Measurements from ENCODE around the gene ADAM8.

The ADAM8 gene

DNA sequence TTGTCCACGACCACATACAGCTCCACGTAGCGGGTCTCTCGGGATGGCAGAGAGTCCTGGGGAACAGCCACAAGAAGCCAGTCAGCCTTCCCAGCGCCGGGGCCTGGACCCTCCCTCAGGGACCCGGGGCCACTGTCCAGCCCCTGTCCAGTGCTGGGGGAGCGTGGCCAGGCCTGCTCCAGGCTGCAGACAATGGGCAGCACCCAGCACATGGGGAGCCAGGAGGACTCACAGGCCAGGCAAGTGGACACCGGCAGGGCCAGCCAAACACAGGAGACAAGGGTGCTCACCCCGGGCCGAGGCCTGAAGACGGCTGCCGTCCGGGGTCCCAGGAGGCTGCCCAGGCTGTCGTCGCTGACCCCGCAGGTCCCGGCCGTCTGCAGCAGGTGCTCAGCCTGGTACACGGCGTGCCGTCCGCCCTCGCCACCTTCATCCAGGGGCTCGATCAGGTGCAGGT is 3.7 kb downstream of the ADAM8 start:
- TF ChIP-seq, protein P1, sequence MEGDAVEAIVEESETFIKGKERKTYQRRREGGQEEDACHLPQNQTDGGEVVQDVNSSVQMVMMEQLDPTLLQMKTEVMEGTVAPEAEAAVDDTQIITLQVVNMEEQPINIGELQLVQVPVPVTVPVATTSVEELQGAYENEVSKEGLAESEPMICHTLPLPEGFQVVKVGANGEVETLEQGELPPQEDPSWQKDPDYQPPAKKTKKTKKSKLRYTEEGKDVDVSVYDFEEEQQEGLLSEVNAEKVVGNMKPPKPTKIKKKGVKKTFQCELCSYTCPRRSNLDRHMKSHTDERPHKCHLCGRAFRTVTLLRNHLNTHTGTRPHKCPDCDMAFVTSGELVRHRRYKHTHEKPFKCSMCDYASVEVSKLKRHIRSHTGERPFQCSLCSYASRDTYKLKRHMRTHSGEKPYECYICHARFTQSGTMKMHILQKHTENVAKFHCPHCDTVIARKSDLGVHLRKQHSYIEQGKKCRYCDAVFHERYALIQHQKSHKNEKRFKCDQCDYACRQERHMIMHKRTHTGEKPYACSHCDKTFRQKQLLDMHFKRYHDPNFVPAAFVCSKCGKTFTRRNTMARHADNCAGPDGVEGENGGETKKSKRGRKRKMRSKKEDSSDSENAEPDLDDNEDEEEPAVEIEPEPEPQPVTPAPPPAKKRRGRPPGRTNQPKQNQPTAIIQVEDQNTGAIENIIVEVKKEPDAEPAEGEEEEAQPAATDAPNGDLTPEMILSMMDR (IDR thresholded peaks at IDR 0.05), result no peak
- no peak overlapping the region for H3K27ac ChIP-seq
- DNase-seq (ENCODE audit: low spot score), result no peak
- no peak overlapping the region for H3K4me3 ChIP-seq

DNA sequence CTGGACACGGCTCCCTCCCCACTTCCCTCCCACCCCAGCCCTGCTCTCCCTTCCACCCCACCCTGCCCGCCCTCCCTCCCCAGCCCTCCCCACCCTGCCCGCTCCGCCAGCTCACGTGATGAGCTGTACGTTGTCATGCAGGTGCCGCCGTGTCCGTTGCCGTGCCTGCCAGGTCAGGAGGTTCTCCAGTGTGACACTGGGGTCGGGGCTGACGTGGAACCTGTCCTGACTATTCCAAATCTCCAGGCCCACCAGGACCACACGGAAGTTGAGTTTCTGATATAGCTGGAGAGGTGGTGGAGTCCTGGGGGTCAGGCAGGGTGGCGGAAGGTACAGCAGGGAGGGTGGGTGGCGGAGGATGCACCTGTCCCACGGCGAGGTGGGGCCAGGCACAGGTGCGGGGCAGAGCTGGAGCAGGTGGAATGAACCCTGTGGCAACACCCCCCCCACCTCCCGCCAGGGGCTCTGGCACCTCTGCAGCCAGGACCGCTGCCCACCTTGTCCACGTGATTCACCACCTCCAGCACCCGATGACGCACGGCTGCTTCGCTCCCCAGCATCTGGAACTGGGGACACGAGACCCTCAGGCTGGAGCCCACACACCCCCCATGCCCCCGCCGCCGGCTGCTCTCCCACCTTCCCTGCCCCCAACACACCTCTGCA is 4.2 kb downstream of the ADAM8 start:
- TF ChIP-seq, protein P1 (IDR thresholded peaks at IDR 0.05), result no peak
- no peak for DNase-seq (ENCODE audit: low spot score)
- Histone ChIP-seq H3K4me3 (no peak overlapping the region), H3K27ac (no peak overlapping the region)

DNA sequence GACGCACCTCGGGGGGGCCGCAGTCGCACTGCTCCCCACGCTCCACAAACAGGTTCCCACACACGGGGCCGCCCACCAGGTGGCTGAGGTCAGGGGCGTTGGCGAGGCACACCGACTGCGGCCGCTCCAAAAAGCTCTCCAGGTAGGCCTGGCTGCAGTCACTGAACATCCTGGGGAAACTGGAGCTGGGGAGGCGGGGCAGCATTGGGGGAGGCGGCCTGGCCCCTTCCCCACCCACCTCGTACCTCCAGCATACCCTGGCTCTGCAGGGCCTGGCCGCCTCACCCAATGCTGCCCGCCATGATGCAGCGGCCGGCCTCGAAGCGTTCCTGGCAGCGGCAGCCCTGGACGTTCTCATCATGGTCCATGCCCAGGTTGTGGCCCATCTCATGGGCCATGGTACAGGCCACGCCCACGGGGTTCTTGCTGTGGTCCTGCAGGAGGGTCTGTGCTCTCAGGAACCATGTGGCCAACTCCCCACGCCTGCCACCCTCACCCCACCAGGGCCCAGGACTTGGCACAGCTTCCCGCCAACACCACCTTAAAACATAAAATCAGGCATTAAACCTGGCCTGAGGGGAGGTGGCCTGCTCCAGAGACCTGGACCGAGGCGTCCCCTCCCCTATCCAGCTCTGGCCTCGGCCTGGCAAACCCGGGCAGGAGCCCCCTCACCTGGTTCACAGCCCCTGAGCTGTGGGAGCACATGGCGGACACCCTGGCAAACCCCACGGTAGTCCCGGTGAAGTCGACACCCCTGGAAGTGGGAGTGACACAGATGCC is 5.0 kb downstream of the ADAM8 start:
- H3K4me3 ChIP-seq, result no peak overlapping the region
- TF ChIP-seq, protein P1 (IDR thresholded peaks at IDR 0.05), result no peak
- H3K27ac ChIP-seq, result no peak overlapping the region
- no peak for DNase-seq (ENCODE audit: low spot score)

DNA sequence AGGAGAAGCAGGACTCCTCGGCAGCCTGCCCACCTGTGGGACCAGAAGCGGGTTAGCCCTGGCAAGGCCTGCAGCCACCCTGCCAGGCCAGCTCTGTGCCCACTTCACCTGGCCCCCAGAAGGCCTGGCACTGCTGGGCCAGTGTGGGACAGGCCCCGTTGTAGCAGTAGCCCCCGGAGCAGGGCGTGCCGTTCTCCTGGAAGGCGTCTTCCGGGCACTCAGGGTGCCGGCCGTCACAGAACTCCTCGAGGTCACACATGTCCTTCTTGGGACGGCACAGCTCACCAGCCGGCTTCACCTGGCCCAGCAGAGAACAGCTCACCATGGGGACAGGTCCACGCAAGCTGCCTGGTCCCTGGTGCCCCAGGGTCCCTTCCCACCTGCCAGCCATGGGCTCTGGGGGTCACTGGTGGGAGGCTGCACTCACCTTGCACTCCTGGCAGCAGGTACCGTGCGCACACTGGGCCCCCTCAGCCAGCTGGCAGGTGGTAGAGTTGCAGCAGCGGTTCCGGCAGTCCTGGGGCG is 5.8 kb downstream of the ADAM8 start:
- H3K4me3 ChIP-seq, result no peak overlapping the region
- H3K27ac ChIP-seq, result no peak overlapping the region
- TF ChIP-seq, protein P1 (IDR thresholded peaks at IDR 0.05), result no peak
- no peak for DNase-seq (ENCODE audit: low spot score)

DNA sequence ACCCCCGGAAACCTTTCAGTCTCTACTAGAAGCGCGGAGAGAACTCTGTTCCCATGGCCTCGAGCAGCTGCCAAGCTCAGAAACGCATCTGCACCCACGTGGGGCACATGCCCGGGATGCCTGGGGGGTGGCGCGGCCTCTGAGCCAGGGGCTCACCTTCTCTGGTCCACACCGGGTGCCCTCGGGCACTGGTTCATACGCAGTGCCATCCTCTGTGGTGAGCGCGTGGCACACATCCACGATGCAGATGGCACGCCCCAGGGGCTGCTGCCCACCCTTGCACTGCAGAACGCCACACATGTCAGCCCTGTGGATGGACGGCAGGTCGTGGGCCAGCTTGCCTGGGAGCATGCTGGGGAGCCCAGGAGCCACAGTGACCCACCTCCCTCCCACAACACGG is 6.5 kb downstream of the ADAM8 start:
- TF ChIP-seq, protein P1 (IDR thresholded peaks at IDR 0.05), result no peak
- H3K27ac ChIP-seq, result no peak overlapping the region
- no peak overlapping the region for H3K4me3 ChIP-seq
- DNase-seq (ENCODE audit: low spot score), result no peak

DNA sequence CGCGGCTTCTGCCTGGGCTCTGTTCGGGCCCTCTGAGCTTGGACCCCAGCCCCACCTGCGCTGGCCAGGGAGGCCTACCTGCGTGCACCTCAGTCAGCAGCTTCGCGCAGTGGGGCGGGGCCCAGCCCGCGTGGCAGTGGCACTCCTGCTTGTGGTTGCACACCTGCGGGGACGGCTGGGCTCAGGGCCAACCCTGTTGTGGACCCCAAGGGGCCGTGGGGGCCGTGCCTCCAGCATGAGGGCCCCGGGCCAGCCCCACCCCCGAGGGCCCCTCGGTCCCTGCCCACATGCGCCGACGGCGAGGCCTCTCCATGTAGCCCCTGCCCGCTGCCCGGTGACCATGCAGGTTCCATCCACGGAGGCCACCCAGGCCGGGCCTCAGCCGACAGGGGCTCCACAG is 7.3 kb downstream of the ADAM8 start:
- no peak for DNase-seq (ENCODE audit: low spot score)
- no peak overlapping the region for H3K27ac ChIP-seq
- H3K4me3 ChIP-seq, result no peak overlapping the region
- TF ChIP-seq, protein P1 (IDR thresholded peaks at IDR 0.05), result no peak

All from coronary artery (tissue), 2 donors.